ENCODE data around the gene KSR1. TPM values are rescaled to one million over a fixed set of nuclear protein-coding genes. Genes with fewer than 3 reads are reported as not detected.

The KSR1 gene
- total and polyA plus RNA-seq, 11 donors = 6.1 to 31.1 (median 7.5) TPM

- Histone ChIP-seq H3K4me3 (no peak overlapping the region), H3K27me3 (no peaks in the 10 kb centered on the region), H3K27ac (peak overlapping the region in 10 of 12 donors; percentile 3 to 86 (median 44)), H3K36me3 (no peaks in the 10 kb centered on the region), H3K9me3 (no peaks in the 10 kb centered on the region), H3K4me1 (peaks cover 0 to 59% (median 30%) of the 10 kb centered on the region in 12 donors)
- no peak for TF ChIP-seq POLR2A (IDR thresholded peaks at IDR 0.05)
- DNase-seq = no peak
- intact Hi-C loops (cut with DNase I) = loop anchor here in 1 of 10 donors (5.0 kb wide), 1 partner anchor 39 kb away; no protein-coding TSS in a partner anchor
- peak in 2 of 4 donors; percentile 32 to 35 for ATAC-seq
Measured at GRCh38 chr17:27488231-27488630, 32.0 kb downstream of the KSR1 start.

GRCh38 chr17:27489045-27489715, 32.9 kb downstream of the KSR1 start:
- WGBS, 4 donors = 42 to 52% (median 48%) methylated on average over 7 of the region's 7 CpGs
- H3K36me3 ChIP-seq = no peaks in the 10 kb centered on the region
- H3K4me1 ChIP-seq = peaks cover 0 to 64% (median 32%) of the 10 kb centered on the region in 12 donors
- peak overlapping the region in 9 of 12 donors; percentile 1 to 86 (median 49) for H3K27ac ChIP-seq
- peak; percentile 71 to 91 (median 88) for ATAC-seq
- intact Hi-C loops (cut with DNase I) = loop anchor here in 1 of 10 donors (5.0 kb wide), 1 partner anchor 38 kb away; no protein-coding TSS in a partner anchor
- no peak for TF ChIP-seq CTCF (IDR thresholded peaks at IDR 0.05)
- TF ChIP-seq POLR2A (IDR thresholded peaks at IDR 0.05) = no peak
- DNase-seq = peak; percentile 59 to 93 (median 86)
- H3K27me3 ChIP-seq = no peaks in the 10 kb centered on the region
- H3K9me3 ChIP-seq = no peaks in the 10 kb centered on the region
- H3K4me3 ChIP-seq = no peak overlapping the region

GRCh38 chr17:27490391-27490790, 34.1 kb downstream of the KSR1 start:
- 93 to 95% (median 95%) methylated on average over 4 of the region's 4 CpGs for WGBS, 4 donors
- DNase-seq = no peak
- Histone ChIP-seq H3K4me3 (no peak overlapping the region), H3K27ac (no peak overlapping the region), H3K27me3 (no peaks in the 10 kb centered on the region), H3K9me3 (no peaks in the 10 kb centered on the region), H3K4me1 (peaks cover 0 to 71% (median 33%) of the 10 kb centered on the region in 12 donors), H3K36me3 (no peaks in the 10 kb centered on the region)
- intact Hi-C loops (cut with DNase I) = loop anchor here in 5 of 10 donors (2.0 to 10.0 kb wide), 6 partner anchors 33 to 112 kb away; partner anchors contain the start of gene KSR1 (in 2 of the 5)
- TF ChIP-seq POLR2A (IDR thresholded peaks at IDR 0.05) = no peak
- no peak for TF ChIP-seq CTCF (IDR thresholded peaks at IDR 0.05)
- no peak for ATAC-seq

GRCh38 chr17:27491713-27492190, 35.5 kb downstream of the KSR1 start:
- ATAC-seq (no peak), DNase-seq (no peak)
- Histone ChIP-seq H3K9me3 (no peaks in the 10 kb centered on the region), H3K36me3 (no peaks in the 10 kb centered on the region), H3K4me3 (no peak overlapping the region), H3K27me3 (no peaks in the 10 kb centered on the region), H3K27ac (no peak overlapping the region), H3K4me1 (peaks cover 0 to 61% (median 29%) of the 10 kb centered on the region in 12 donors)
- TF ChIP-seq CTCF (IDR thresholded peaks at IDR 0.05) (no peak), POLR2A (IDR thresholded peaks at IDR 0.05) (no peak)
- 68 to 76% (median 73%) methylated on average over 12 of the region's 12 CpGs for WGBS, 4 donors
- intact Hi-C loops (cut with DNase I) = loop anchor here in 5 of 10 donors (2.0 to 10.0 kb wide), 6 partner anchors 34 to 111 kb away; partner anchors contain the start of gene KSR1 (in 2 of the 5)
